Activated T-helper 9 cell treated with anti-CD3 and anti-CD28 coated beads, Interleukin-2, amount 50 U/mL, for 16 hours (primary cell): Measurements from ENCODE around the gene WDR4.
"Not testable (repeated sequence)": the region's sequence is repeated elsewhere in the genome, so short reads cannot be mapped to it uniquely, and the experiment has no call there.

Experiments used
- DNase-seq: peaks from one replicate; pipeline ENCODE4 v3.0.0-alpha.2; 2020; ENCODE audit warnings: low read depth

WDR4 gene

DNA sequence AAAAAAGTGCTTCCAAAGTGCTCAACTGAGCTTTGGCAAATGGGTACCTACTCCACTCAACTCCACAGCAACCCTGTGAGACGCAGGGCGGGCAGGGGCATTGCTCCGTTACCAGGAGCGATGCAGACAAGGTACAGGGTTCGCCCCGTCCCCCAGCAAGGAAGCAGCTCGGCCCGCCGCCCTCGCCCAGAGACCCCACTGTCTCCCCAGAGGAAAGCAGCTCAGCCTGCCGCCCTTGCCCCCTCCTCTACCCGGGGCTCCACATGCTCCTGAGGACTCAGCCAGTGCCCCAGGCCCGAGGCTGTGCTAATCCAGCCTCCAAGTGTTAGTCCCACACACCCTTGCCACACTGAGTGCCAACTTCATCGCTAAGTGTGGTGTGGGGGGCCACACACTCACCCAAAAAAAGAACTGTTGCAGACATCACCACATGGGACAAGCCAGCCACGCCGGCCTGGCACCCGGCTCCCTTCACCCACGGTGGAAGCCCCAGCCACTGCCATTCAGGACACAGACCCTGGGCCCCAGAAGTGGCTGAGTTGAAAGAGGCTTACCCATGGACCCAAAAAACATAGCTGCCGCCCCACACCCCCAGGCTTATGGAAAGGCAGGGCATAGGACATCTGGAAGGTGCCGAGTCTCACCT lies 26.3 kb downstream of the WDR4 start:
- no peak for DNase-seq

DNA sequence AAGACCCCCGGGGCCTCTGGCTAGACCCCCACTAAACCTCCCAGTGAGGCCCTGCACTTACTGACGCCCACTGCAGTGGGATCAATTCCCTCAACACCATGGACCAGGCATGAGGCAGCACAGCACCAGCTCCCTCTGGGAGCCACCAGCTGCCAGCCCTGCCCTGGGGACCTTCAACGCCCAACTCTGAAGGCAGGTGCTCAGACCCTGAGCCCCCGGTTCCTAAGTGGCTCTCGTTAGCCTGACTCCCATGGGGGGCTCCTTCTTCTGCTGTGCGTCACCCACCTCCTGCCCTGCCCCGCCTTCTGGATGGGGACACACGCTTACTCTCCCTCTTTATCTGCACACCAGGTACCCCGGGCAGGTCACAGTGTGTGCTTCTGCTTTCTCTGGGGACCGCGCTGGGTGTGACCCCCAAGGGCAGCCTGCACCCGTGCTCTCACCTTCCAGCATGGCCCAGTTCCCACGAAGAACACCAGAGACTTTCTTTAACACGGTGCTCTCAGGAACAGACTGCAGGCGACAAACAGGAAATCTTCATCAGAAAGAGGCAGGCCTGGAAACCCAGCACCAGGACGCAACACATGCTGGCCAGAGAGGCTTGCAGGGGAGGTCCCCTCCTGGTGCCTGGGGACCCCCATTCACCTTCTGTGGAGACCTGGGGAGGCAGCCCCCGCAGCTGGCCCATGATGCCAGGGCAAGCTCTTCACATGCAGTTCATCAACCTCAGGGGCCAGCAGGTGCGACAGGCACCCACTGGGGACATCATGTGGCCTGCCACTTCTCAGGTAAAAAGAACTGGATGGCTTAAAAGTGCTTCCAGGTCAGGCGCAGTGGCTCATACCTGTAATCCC lies 27.3 kb downstream of the WDR4 start:
- DNase-seq, result no peak

DNA sequence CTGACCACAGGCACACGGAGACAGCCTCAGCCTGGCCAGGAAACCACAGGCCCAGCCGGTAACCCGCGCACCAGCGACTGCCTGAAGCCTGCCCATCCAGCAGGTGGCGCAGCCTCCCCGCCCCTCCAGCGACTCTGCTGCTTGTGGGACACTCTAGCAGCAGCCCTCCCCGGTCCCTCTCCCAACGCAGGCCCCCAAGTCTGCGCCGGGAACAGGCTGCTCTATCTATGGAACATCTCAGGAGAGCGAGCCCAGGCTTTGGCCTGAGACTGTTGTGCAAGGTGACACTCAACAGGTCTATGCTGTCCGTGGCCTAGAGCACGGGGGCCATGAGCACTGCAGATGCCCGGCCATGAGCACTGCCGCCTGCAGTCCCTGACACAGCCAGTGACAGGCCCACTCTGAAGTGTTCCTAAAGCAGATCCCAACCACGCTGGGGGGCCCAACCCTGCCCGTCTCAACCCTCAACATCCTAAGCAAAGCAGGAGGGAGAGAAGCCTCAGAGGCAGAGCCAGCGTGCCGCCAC lies 28.4 kb downstream of the WDR4 start:
- DNase-seq, result no peak

GRCh38 chr21:42850463-42850862 lies 28.9 kb downstream of the WDR4 start:
- no peak for DNase-seq

DNA sequence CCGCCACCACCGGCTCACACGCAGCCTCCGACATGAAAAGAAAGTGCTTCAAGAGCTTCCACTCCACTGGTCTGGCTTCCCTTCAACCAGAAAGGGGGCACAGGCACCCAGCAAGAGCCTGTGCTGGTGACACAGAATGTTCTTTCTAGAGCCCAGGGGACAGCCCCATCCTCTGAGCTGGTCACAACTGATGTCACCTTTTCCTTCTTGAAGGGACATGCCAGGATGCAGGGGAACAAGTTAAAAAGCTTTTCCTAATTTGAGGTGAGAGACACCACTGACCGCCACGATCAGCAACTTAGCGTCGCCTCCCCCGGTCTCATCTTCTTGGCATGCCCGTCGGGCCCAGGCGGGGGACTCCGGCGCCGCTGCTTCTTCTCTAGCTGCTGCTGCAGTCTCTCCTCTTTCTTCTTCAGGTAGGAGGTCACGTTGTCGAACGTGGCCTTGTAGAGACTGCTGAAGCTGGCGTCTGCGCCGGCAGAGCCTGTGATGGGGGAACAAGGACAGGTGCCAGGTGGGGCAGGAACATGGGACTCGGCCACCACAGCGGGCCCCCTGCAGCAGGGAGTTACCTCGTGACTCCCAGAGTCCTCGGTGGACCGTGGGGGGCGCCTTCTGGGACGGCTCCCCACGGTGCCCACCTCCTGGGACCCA lies 29.5 kb downstream of the WDR4 start:
- no peak for DNase-seq

GRCh38 chr21:42848932-42849758 lies 30.2 kb downstream of the WDR4 start:
- DNase-seq, result no peak

- DNase-seq, result not testable (repeated sequence)
Measured at GRCh38 chr21:42848144-42848931, 31.0 kb downstream of the WDR4 start.

DNA sequence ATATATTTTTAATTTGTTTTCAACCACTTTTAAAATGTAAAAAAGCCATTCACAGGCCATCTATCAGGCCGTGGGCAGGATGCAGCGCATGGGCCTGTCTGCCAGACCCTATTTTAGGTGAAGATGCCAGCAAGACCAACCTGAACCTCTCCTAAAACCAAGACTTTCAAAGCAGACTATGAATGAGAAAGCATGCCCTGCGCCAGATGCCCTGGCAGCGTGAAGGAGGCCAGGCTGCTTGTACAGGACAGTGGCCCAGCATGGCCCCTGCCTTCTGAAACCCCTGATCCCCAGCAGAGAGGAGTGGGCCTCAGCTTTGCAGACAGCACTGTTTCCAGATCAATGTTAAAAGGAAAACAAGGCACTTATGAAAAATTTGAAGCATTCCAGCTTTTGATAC lies 31.6 kb downstream of the WDR4 start:
- DNase-seq, result no peak

DNA sequence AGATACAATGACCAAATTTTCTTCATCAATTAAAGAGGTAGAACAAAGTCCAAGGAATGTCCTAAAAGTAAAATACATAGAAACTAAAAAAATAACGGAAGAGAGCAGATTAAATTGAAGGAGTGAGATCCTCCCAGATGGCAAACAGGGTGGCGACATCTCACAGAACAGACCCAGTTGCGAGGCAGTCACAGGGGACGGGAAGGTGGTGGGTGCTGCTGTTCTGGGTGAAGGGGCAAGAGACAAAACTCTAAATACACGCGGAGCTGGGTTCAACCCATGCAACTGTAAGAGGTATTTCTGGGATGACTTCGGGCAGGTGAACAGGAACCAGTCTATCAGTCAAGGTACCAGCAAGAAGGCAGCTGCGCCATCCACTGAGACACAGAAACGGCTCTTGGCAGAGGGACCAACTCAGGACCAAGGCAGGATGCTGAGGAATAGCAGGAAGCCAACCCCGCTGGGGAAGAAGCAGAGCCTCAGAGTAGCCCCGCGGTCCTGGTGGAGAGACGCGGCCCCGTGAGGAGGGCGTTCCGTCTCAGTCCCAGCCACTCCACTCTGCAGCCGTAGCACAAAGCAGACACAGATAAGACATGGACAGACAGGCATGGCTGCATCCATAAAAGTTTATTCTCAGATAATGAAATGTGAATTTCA lies 32.2 kb downstream of the WDR4 start:
- no peak for DNase-seq

DNA sequence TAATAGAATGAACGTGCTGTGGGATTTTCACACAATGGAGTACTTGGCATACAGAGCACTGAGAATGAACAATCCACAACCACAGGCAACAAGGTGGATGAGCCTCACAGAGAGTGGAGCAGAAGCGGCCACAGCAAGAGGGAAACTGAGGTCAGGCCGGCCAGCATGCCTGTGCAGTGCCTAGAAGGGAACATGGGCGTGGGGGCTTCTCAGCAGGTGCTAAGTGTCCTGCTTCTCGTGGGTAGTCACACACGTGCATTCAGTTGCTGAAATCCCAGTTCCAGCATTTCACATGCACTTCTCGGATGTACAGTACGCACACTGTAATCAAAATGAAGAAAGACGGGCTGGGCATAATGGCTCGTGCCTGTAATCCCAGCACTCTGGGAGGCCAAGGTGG lies 33.1 kb downstream of the WDR4 start:
- DNase-seq, result no peak

DNA sequence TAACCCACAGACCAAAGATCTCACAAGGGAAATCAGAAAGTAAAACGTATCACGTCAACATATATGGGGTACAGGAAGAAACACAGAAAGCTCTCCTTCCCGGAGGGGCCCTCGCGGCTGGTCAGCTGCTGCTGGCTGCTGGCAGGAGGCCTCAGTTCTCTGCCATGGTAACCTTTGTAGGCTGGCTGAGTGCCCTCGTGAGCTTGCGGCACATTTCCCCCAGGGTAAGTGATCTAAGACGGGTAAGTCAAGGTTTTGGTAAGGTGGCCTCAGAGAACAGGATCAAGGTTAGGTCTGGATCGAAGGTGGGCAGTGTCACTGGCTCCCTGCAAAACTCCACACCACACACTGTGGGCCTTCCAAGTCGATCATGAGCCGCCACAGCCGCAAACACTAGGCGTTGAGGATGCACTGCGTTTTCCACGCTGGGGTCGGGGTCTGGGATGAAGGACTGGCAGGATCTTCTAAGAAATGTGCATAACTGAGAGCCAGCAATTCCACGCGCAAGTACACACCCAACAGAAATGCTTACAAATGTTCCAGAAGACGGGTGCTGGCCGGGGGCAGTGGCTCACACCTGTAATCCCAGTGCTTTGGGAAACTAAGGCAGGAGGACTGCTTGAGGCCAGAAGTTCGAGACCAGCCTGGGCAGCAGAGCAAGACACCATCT lies 33.9 kb downstream of the WDR4 start:
- no peak for DNase-seq

- no peak for DNase-seq
Measured at GRCh38 chr21:42844411-42845113, 34.8 kb downstream of the WDR4 start.

DNA sequence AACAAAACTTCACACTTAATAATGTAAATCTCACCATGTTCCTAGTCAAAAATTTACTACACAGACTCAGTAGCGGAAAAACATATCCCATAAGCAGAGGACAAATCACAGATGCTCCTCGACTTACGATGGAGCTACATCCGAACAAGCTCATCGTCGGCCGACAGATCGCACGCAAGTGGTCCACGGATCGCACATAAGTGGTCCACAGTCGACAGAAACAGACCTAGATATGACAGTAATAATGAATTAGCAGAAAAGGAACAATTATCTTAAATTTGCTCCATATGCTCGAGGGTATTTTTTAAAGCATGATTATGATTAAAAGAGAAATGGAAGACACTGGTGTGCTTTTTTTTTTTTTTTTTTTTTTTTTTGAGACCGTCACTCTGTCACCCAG lies 36.3 kb downstream of the WDR4 start:
- DNase-seq, result no peak

GRCh38 chr21:42841916-42842655 lies 37.3 kb downstream of the WDR4 start:
- not testable (repeated sequence) for DNase-seq

DNA sequence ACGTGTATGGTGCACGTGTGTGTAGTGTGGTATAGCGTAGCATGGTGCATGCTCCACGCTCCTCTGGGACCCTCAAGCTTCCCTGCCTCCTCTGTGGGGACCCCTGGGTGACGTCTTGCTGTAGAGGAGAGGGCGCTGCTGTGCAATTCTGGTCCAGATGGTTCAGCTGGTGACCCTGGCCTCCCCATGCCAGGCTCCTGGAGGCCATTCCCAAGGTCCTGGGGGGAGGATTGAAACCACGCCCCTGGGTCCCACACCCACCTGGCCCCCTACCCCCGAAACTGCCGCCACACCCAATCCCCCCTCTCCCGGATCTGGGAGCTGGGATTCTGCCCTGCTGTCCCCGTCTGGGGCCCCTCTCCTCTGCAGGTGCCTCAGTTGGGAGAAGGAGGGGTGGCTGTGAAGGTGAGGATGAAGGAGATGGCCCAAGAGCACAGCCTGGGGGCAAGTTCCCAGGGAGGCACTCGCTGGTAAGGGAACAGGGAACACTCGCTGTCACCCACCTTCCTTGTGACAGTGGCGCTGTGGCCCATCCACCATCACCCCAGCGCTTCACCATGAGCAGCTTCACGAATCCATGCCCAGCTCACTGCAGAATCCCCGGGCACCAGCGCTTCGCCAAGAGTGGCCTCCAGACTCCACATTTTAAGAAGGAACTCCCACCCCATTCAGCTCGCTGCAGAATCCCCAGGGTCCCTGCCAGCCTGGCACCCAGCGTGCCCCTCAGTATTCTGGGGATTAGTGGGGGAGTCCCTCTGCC lies 38.0 kb downstream of the WDR4 start:
- DNase-seq, result no peak

DNA sequence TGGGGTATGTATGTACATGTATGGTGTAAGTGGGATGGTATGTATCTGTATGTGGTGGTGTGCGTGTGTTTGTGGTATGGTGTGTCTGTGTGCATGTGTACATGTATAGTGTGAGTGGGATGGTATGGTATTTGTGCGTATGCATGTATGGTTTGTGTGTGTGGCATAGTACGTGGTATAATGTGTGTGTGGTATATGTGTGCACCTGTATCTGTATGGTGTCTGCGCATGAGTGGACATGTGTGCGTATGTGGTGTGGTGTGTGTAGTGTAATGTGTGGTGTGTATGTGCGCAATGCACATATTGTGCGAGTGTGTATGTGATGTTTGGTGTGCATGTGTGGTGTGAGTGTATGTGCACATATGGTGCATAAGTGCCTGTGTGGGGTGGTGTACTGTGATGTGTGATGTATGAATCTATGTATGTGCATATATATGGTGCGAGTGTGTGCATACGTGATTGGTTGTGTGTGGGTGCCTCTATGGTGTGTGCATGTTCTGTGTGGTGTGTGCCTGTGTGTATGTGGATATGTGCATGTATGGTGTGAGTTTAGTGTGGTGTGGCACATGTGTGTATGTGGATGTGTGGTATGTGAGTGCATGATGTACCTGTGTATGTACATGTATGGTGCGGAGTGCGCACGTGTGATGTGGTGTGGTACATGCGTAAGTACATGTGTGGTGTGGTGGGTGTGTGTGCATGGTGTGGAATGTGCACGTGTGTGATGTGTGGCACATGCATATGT lies 38.8 kb downstream of the WDR4 start:
- DNase-seq, result no peak
